ENCODE measurements around the gene INSRR.

INSRR gene

DNA sequence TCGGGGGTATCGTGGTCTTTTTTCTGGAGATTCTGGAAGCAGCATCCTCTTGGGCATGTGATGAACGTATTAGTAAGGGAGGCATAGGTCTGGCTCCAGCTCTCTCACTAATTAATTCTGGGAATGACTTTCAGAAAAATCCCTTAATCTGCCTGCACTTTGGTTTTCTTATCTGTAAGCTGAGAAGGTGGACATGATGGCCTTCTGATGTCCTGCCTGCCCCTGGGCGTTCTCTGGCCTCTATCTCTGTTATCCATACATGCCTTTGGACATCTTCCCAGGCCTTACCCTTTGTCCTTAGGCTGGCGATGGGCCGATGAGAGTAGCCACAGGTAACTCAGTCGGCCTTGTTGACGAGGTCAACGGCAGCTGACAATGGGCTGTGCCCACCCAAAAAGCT lies 10.5 kb upstream of the INSRR start:
- DNase-seq = no peak

DNA sequence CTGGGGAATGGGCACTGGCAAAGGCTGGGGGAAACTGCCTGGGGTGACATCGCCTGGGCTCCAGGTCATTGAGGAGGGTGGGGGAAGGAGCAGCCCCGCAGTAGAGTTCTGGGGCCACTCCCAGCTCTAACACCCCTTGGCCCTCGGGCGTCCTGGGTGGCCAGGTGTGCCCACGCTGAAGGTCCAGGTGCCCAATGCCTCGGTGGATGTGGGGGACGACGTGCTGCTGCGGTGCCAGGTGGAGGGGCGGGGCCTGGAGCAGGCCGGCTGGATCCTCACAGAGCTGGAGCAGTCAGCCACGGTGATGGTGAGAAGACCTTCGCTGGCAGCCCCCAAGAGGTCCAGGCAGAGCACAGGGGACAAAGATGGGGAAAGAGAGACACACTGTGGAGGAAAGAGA lies 9.4 kb upstream of the INSRR start:
- no peak for DNase-seq

DNA sequence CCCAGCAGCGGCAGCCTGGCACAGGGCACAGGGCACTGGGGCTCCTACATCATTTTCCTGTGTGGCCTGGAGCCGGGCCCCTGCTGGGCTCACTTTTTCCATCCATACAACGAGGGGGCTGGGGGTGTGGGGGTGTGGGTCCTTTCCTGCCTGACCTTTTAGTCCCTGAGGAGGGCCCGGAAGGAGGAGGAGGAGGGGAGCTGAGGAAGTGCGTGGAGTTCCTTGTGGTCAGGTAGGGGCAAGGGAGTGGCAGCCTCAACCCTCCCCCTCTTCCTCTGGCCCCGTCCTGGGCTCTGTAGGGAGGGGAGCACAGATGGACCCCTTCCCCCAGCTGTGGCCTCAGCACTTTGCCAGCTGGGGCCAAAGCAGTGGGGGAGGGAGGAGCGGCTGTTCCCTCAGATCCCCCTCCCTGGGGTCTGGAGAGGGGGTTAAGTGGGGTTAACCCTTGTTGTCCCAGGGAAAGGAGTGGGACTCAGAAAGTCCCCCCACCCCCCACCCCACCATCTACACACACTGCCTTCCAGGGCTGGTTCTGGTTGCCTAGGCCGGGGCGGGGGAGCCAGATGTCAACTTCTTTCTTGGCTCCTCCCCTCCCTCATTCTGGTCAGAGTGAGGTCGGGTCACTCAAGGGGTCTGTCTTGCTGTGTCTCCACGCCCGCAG lies 7.5 kb upstream of the INSRR start:
- peak; percentile 38 for DNase-seq

GRCh38 chr1:156865865-156866248 lies 6.9 kb upstream of the INSRR start:
- DNase-seq = no peak

DNA sequence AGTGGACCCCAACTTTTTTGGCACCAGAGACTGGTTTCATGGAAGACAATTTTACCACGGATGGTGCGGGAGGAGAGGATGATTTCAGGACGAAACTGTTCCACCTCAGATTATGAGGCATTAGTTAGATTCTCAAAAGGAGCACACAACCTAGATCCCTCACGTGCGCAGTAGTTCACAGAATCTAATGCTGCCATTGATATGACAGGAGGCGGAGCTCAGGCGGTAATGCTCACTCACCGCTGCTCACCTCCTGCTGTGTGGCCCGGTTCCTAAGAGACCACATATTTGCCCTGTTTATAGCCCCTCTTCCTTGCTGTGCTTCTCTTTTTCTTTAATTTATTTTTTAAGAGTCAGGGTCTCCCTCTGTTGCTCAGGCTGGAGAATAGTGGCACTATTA lies 6.3 kb upstream of the INSRR start:
- DNase-seq = no peak

- no peak for DNase-seq
These were observed 5.9 kb upstream of the INSRR start for GRCh38 chr1:156864796-156865195.

- no peak for DNase-seq
These were observed 4.7 kb upstream of the INSRR start for GRCh38 chr1:156863631-156864030.

- DNase-seq = peak; percentile 77
These were observed 4.2 kb upstream of the INSRR start for GRCh38 chr1:156862997-156863599.

GRCh38 chr1:156862584-156862983 lies 3.7 kb upstream of the INSRR start:
- DNase-seq = no peak

- DNase-seq = peak; percentile 70
These were observed 1.9 kb upstream of the INSRR start, which contains the start of gene NTRK1 for GRCh38 chr1:156860628-156861423. NTRK1 (plus strand) TSS chr1:156860865; CDS start chr1:156860935, 70 bp downstream.

GRCh38 chr1:156860113-156860627 lies 1.3 kb upstream of the INSRR start:
- peak; percentile 79 for DNase-seq

DNA sequence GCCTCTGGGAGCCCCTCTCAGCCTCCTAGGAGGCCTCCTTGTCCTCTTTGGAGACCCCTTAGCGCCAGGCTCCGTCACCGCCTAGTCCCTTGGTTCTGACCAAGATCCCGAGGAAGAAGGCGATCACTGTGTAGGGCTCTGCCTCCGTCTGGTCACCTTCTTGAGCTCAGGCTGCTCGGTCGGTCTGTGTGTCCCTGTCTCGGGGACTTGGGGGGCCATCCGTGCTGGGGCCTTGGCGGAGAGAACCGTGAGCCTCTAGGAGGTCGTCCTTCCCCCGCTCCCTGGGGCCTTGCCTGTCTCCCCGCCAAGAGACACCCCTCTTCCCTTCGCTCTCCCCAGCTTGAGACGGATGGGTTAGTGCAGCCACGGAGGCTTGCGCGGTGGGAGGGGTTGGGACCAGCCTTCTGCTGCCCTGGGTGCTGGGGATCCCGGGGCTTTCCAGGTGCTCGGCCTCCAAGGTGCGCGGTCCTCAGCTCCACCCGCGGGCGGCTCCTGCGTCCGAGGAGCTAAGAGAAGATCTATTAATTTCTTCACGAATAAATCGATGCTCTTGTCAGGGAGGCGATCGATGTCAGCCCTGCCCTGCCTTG lies 701 bp upstream of the INSRR start:
- peak; percentile 48 for DNase-seq

DNA sequence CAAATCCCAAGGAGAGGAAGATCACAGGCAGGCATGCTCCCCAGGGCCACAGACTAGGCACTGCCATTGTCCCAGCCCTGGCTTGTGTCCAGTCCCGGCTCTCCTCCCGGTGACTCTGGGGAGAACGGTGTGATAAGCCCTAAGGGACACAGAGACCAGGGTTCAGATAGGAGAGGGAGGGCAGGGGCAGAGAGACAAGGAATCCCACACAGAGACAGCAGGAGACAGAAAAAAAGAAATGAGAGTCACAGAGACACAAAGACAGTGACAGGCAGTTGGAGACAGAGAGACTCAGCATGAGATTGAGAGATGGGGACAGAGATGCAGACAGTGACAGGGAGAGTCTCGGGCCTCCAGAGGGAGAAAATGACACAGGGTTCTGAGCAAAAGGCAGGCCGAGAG lies 361 bp downstream of the INSRR start:
- DNase-seq = no peak

DNA sequence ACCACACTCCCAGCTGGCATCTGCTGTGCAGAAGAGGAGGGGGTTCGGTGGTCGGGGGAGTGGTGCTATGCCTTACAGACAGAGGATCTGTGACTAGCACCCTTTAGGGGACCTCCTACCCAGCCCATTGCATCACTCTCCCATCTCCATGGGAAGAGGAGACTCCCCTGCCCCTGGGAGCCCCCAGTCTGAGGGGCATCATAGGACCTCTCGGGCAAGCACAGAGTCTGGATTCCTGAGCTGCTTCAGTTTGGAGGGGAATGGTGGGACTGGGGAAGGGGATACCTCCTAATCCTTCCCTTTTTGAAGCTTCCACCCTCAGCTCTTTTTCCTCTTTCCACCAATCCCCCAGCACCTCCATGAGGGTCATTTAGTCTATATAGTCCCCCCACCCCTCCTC lies 1.4 kb downstream of the INSRR start:
- DNase-seq = no peak

- DNase-seq = no peak
These were observed 2.6 kb downstream of the INSRR start for GRCh38 chr1:156856282-156856785.

GRCh38 chr1:156854634-156855033 lies 4.3 kb downstream of the INSRR start:
- no peak for DNase-seq

DNA sequence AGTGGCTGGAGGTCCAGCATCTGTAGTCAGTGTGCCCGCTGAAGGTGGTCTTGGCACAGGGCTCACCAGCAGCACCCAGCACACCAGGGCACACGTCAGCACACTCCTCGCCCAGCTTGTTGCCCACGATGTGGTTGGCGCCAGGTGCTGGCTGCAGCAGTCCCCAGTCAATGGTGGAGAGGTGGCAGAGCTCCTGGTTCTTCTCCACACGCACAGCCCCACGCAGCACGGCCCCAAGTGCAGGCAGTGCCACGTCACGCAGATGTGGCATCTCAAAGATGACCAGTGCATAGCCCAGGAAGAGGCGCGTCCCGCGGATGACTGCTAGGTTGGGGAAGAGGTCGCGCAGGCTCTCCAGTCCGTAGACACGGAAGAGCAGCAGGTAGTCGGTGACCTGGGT lies 5.2 kb downstream of the INSRR start:
- DNase-seq = no peak

GRCh38 chr1:156852418-156852874 lies 6.5 kb downstream of the INSRR start:
- no peak for DNase-seq

- no peak for DNase-seq
These were observed 7.0 kb downstream of the INSRR start for GRCh38 chr1:156851779-156852417.

DNA sequence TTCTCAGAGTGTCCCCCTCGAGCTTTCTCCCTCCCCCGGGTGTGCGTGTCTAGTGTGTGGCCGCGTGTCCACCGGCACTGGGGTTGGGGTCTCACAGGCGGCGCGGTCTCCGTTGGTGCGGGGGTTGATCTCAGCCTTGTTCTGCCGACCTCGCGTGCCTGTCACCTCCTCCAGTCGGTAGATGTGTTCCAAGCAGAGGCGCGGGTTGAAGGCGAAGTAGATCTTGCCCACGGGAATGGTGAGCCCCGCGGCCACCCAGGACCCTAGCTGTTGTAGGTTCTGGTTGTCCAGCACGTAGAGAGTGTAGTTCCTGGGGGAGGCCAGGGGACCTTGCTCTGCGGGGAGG lies 9.8 kb downstream of the INSRR start:
- DNase-seq = no peak

GRCh38 chr1:156848461-156849150 lies 10.3 kb downstream of the INSRR start:
- peak; percentile 81 for DNase-seq
